Keratinocyte (primary cell): ENCODE measurements around the gene INPP4B. TPM values are rescaled to one million over a fixed set of nuclear protein-coding genes. Genes with fewer than 3 reads are reported as not detected.

ENCODE experiments used
- DNase-seq: peaks from one replicate; pipeline ENCODE4 v3.0.0-alpha.2; 2011; ENCODE audit warnings: low read depth, missing footprints, low spot score
- FAIRE-seq: peaks from 2 replicates; lab custom pipeline; 2011; peaks lifted over from hg19 to GRCh38; lab: Jason Lieb, UNC
- H2AFZ ChIP-seq: 2 replicates; pipeline ENCODE4 v1.6.0; 2012; ENCODE audit warnings: low read length, control low read depth, inconsistent platforms; ENCODE audit not compliant: control insufficient read depth
- H3K27ac ChIP-seq: 2 replicates; pipeline ENCODE4 v1.5.1; 2011; ENCODE audit warnings: low read length; ENCODE audit not compliant: control insufficient read depth, insufficient read depth
- H3K27me3 ChIP-seq: 3 replicates; pipeline ENCODE4 v1.6.0; 2011; ENCODE audit warnings: low read length; ENCODE audit not compliant: control insufficient read depth, insufficient read depth; ENCODE audit errors: extremely low read depth
- H3K36me3 ChIP-seq, 2 experiments: 2 replicates in 1 of 2; 3 replicates in 1 of 2; pipeline ENCODE4 v1.5.1; 2011; ENCODE audit warnings: low read length in 2 of 2, mild to moderate bottlenecking in 1 of 2; ENCODE audit not compliant: control insufficient read depth in 2 of 2, insufficient read depth in 2 of 2; ENCODE audit errors: extremely low read depth in 1 of 2
- H3K4me1 ChIP-seq: 3 replicates; pipeline ENCODE4 v1.5.1; 2011; ENCODE audit warnings: low read length; ENCODE audit not compliant: control insufficient read depth, insufficient read depth; ENCODE audit errors: extremely low read depth
- H3K4me2 ChIP-seq: 3 replicates; pipeline ENCODE4 v1.6.0; 2011; ENCODE audit warnings: low read depth, low read length; ENCODE audit not compliant: control insufficient read depth, insufficient read depth; ENCODE audit errors: extremely low read depth
- H3K4me3 ChIP-seq, 3 experiments: fragments of 200-600 bp in 1 of 3; sonication (generic) in 1 of 3; 2 replicates in 2 of 3; 3 replicates in 1 of 3; pipeline ENCODE4 v1.5.1; 2011 to 2016; ENCODE audit warnings: low read length in 3 of 3, mild to moderate bottlenecking in 3 of 3, control low read depth in 2 of 3, inconsistent platforms in 1 of 3, low read depth in 1 of 3, mixed read lengths in 1 of 3, mixed run types in 1 of 3, moderate library complexity in 1 of 3; ENCODE audit not compliant: control insufficient read depth in 2 of 3, insufficient read depth in 2 of 3; ENCODE audit errors: extremely low read depth in 1 of 3
- H3K79me2 ChIP-seq: 2 replicates; pipeline ENCODE4 v1.6.0; 2012; ENCODE audit warnings: low read length; ENCODE audit not compliant: control insufficient read depth, insufficient read depth
- H3K9ac ChIP-seq: 3 replicates; pipeline ENCODE4 v1.6.0; 2011; ENCODE audit warnings: low read length; ENCODE audit not compliant: control insufficient read depth, insufficient read depth; ENCODE audit errors: extremely low read depth
- H3K9me1 ChIP-seq: 3 replicates; pipeline ENCODE4 v1.6.0; 2011; ENCODE audit warnings: low read length; ENCODE audit not compliant: control insufficient read depth, insufficient read depth; ENCODE audit errors: extremely low read depth
- H3K9me3 ChIP-seq: 2 replicates; pipeline ENCODE4 v1.5.1; 2012; ENCODE audit warnings: low read depth, low read length; ENCODE audit not compliant: control insufficient read depth
- H4K20me1 ChIP-seq: 3 replicates; pipeline ENCODE4 v1.6.0; 2011; ENCODE audit warnings: low read length; ENCODE audit not compliant: control insufficient read depth, insufficient read depth; ENCODE audit errors: extremely low read depth
- CTCF ChIP-seq, 3 experiments: IDR thresholded peaks in 1 of 3; conservative IDR thresholded peaks in 1 of 3; optimal IDR thresholded peaks in 1 of 3; 2 replicates in 2 of 3; 3 replicates in 1 of 3; pipeline versions ENCODE3 to v1.5.1; 2011; ENCODE audit warnings: low read length in 3 of 3, mild to moderate bottlenecking in 3 of 3, moderate library complexity in 2 of 3, control low read depth in 1 of 3, inconsistent platforms in 1 of 3; ENCODE audit not compliant: insufficient read depth in 2 of 3; ENCODE audit errors: extremely low read depth in 1 of 3
- EZH2 ChIP-seq: IDR thresholded peaks from one replicate; pipeline ENCODE4 v1.6.1; 2012; ENCODE audit warnings: inconsistent platforms, mild to moderate bottlenecking, low read length, moderate library complexity
- dilution Hi-C: fragments of 300-500 bp; cut with MboI; formaldehyde crosslinking; loops from one replicate; pipeline ENCODE4 v1.7.0; 2020; ENCODE audit warnings: low sequenced_read_pairs; ENCODE audit not compliant: extremely low pct_ligation_motif_present
- polyA plus RNA-seq, 5 experiments: library from polyadenylated mRNA; depleted of rRNA in 3 of 5; stranded (reverse) in 3 of 5; stranded (forward) in 1 of 5; unstranded in 1 of 5; fragments of >200 nt; gene quantifications; 1 replicate in 1 of 5; 2 replicates in 3 of 5; 3 replicates in 1 of 5; pipeline versions ENCODE4 v1.2.1 to v1.2.3, GENCODE V29; 2011 to 2012; ENCODE audit warnings: missing spikeins in 2 of 5, low read depth in 1 of 5, low replicate concordance in 1 of 5

The INPP4B gene
- polyA plus RNA-seq, 1 donor (not counting 4 experiments of a cell fraction or from before 2014, with no cell fraction given): 50.2 TPM

- Histone ChIP-seq H3K4me2 (no peak overlapping the region), H3K9me1 (no peaks in the 10 kb centered on the region), H3K27ac (no peak overlapping the region), H3K79me2 (no peaks in the 10 kb centered on the region), H3K4me3 (no peak overlapping the region), H3K4me1 (peaks cover 46% of the 10 kb centered on the region), H3K36me3 (no peaks in the 10 kb centered on the region), H3K9ac (no peak overlapping the region), H3K9me3 (no peaks in the 10 kb centered on the region), H4K20me1 (no peaks in the 10 kb centered on the region), H2AFZ (no peak overlapping the region), H3K27me3 (no peaks in the 10 kb centered on the region)
- FAIRE-seq (no peak), DNase-seq (no peak)
- dilution Hi-C loops: no loop called here
- TF ChIP-seq EZH2 (no peak), CTCF (optimal IDR thresholded peaks at IDR 0.05 in 1 of 3, IDR thresholded peaks at IDR 0.05 in 1 of 3, conservative IDR thresholded peaks at IDR 0.05 in 1 of 3; ENCODE audit: extremely low read depth in 1 of 3, insufficient read depth in 2 of 3, low read length in 3 of 3) (no peak)
Measured at GRCh38 chr4:142411993-142412392, 434.1 kb downstream of the INPP4B start.

GRCh38 chr4:142408003-142408441, 438.1 kb downstream of the INPP4B start:
- H2AFZ ChIP-seq: no peak overlapping the region
- FAIRE-seq (no peak), DNase-seq (peak; percentile 90)

More at GRCh38 chr4:142408003-142408441, 438.1 kb downstream of the INPP4B start:
- Histone ChIP-seq H3K9me1 (no peaks in the 10 kb centered on the region), H4K20me1 (no peaks in the 10 kb centered on the region), H3K4me1 (peaks cover 35% of the 10 kb centered on the region), H3K9ac (peak overlapping the region; percentile 70), H3K79me2 (peaks cover 15% of the 10 kb centered on the region), H3K9me3 (no peaks in the 10 kb centered on the region), H3K27me3 (no peaks in the 10 kb centered on the region), H3K27ac (peak overlapping the region; percentile 99), H3K36me3 (no peaks in the 10 kb centered on the region), H3K4me2 (peak overlapping the region; percentile 29), H3K4me3 (no peak overlapping the region)
- TF ChIP-seq EZH2: no peak
- no peak for TF ChIP-seq CTCF (optimal IDR thresholded peaks at IDR 0.05 in 1 of 3, IDR thresholded peaks at IDR 0.05 in 1 of 3, conservative IDR thresholded peaks at IDR 0.05 in 1 of 3; ENCODE audit: extremely low read depth in 1 of 3, insufficient read depth in 2 of 3, low read length in 3 of 3)
- dilution Hi-C loops: no loop called here
